Measurements from ENCODE around the gene CFAP54. TPM values are rescaled to one million over a fixed set of nuclear protein-coding genes. Genes with fewer than 3 reads are reported as not detected.

Gene CFAP54
- total RNA-seq, 1 experiment from 2014 or later, result 0.64 TPM

- BruUV-seq (replicated peaks), result no TSS peak
- no peak for DNase-seq (ENCODE audit: low read depth, low spot score)
- in situ Hi-C loops (cut with HindIII; ENCODE audit: low pct_unique_long_range_greater_than_20kb, low sequenced_read_pairs), result no loop called here
- ATAC-seq, result peak; percentile 64
- H3K27me3 ChIP-seq (ENCODE audit: control insufficient read depth, insufficient read depth, low read length), result no peaks in the 10 kb centered on the region
- ChIA-PET POLR2A (no interaction called here), CTCF (no interaction called here)
- no peaks in the 10 kb centered on the region for H3K9me3 ChIP-seq (ENCODE audit: control insufficient read depth, insufficient read depth, low read depth, low read length)
- H3K36me3 ChIP-seq (ENCODE audit: control insufficient read depth, insufficient read depth, low read length), result no peaks in the 10 kb centered on the region
- H3K4me3 ChIP-seq (ENCODE audit: low read depth in 2 of 2, low read length in 2 of 2), result peak overlapping the region; percentile 31 to 60
- intact Hi-C loops (cut with micrococcal nuclease; ENCODE audit: unreplicated experiment), result no loop called here
- H3K27ac ChIP-seq (ENCODE audit: low read length), result no peak overlapping the region
- TF ChIP-seq CTCF (IDR thresholded peaks at IDR 0.05) (peak; percentile 67), REST (IDR thresholded peaks at IDR 0.05; ENCODE audit: insufficient read depth in 1 of 2, low read depth in 2 of 2, low read length in 1 of 2) (no peak), TCF7L2 (IDR thresholded peaks at IDR 0.05; ENCODE audit: low read depth, low read length) (no peak)
- no peaks in the 10 kb centered on the region; the same call in 1 of the 2 replicates for H3K4me1 ChIP-seq (ENCODE audit: control insufficient read depth, insufficient read depth, low read length)
Observed at GRCh38 chr12:96698521-96698920, 209.1 kb downstream of the CFAP54 start.

- peak; percentile 77 for ATAC-seq
- in situ Hi-C loops (cut with HindIII; ENCODE audit: low pct_unique_long_range_greater_than_20kb, low sequenced_read_pairs) (no loop called here), intact Hi-C loops (cut with micrococcal nuclease; ENCODE audit: unreplicated experiment) (no loop called here)
- no peak for TF ChIP-seq SIN3A (IDR thresholded peaks at IDR 0.05; ENCODE audit: borderline replicate concordance, insufficient read depth, low read depth, low read length)
- no peak for TF ChIP-seq CTCF (IDR thresholded peaks at IDR 0.05)
- no peak for TF ChIP-seq REST (IDR thresholded peaks at IDR 0.05; ENCODE audit: insufficient read depth in 1 of 2, low read depth in 2 of 2, low read length in 1 of 2)
- TF ChIP-seq TCF7L2 (IDR thresholded peaks at IDR 0.05; ENCODE audit: low read depth, low read length), result no peak
- TF ChIP-seq POLR2AphosphoS5 (IDR thresholded peaks at IDR 0.05; ENCODE audit: low read depth, low read length), result no peak
- Histone ChIP-seq H3K9me3 (ENCODE audit: control insufficient read depth, insufficient read depth, low read depth, low read length) (no peaks in the 10 kb centered on the region), H3K27me3 (ENCODE audit: control insufficient read depth, insufficient read depth, low read length) (no peaks in the 10 kb centered on the region), H3K4me1 (ENCODE audit: control insufficient read depth, insufficient read depth, low read length) (no peaks in the 10 kb centered on the region; the same call in 1 of the 2 replicates), H3K36me3 (ENCODE audit: control insufficient read depth, insufficient read depth, low read length) (no peaks in the 10 kb centered on the region), H3K4me3 (ENCODE audit: low read depth in 2 of 2, low read length in 2 of 2) (peak overlapping the region; percentile 31 to 60), H3K27ac (ENCODE audit: low read length) (no peak overlapping the region)
- CTCF ChIA-PET, result no interaction called here
- no TSS peak for BruUV-seq (replicated peaks)
- no peak for DNase-seq (ENCODE audit: low read depth, low spot score)
- POLR2A ChIA-PET, result no interaction called here
Observed at GRCh38 chr12:96698965-96699364, 209.6 kb downstream of the CFAP54 start.
